GM18526 (cell line): ENCODE measurements around the gene BRD4.

Source experiments
- POLR2A ChIP-seq: IDR thresholded peaks from 3 replicates; pipeline ENCODE4 v1.6.1; 2011; ENCODE audit not compliant: insufficient read length; ENCODE audit errors: extremely low read depth

BRD4 gene

GRCh38 chr19:15243236-15243957 is 88.9 kb downstream of the BRD4 start:
- TF ChIP-seq POLR2A: no peak

- no peak for TF ChIP-seq POLR2A
Measured at GRCh38 chr19:15241259-15241910, 91.0 kb downstream of the BRD4 start.

- TF ChIP-seq POLR2A: no peak
Measured at GRCh38 chr19:15240515-15240914, 91.8 kb downstream of the BRD4 start.

- TF ChIP-seq POLR2A: no peak
Measured at GRCh38 chr19:15239337-15239949, 92.9 kb downstream of the BRD4 start.

- TF ChIP-seq POLR2A: no peak
Measured at GRCh38 chr19:15238639-15239155, 93.6 kb downstream of the BRD4 start.

- TF ChIP-seq POLR2A: no peak
Measured at GRCh38 chr19:15237759-15238638, 94.3 kb downstream of the BRD4 start.

- TF ChIP-seq POLR2A: no peak
Measured at GRCh38 chr19:15236886-15237285, 95.5 kb downstream of the BRD4 start.

- TF ChIP-seq POLR2A: no peak
Measured at GRCh38 chr19:15235781-15236180, 96.6 kb downstream of the BRD4 start.

- no peak for TF ChIP-seq POLR2A
Measured at GRCh38 chr19:15234431-15235130, 97.8 kb downstream of the BRD4 start.

- no peak for TF ChIP-seq POLR2A
Measured at GRCh38 chr19:15231271-15231670, 101.1 kb downstream of the BRD4 start.

- no peak for TF ChIP-seq POLR2A
Measured at GRCh38 chr19:15227261-15227660, 105.1 kb downstream of the BRD4 start.

- no peak for TF ChIP-seq POLR2A
Measured at GRCh38 chr19:15225760-15226159, 106.6 kb downstream of the BRD4 start.

GRCh38 chr19:15223649-15224361 is 108.5 kb downstream of the BRD4 start:
- TF ChIP-seq POLR2A: no peak
